HL-60/S4 treated with phorbol 12-myristate 13-acetate at 8.2 ng/mL for 4 days and 3 days (cell line): ENCODE measurements around the gene AJAP1.

Experiments used
- in situ Hi-C: fragments of 300-500 bp; cut with MboI; formaldehyde crosslinking; loops from 2 replicates; pipeline ENCODE4 v1.15.0; 2022; ENCODE audit warnings: low sequenced_read_pairs

The AJAP1 gene

DNA sequence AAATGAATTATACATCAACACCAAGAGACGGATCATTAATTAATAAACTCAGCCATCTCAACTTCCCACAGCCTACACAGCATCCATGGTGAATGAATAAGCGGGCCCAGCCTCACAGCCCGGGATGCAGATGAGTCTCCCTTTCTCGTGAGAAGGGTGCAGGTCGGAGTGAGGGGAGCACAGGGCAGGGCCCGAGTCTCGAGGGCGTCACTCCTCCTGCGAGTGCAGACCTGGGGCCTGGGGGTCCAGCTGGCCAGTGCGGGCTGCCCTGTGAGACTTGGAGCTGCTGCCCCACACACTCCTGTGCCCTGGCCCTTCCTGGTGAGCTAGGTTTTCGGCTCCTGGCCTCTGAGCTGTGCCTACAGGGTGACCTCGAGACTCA is 74.7 kb downstream of the AJAP1 start:
- in situ Hi-C loops = no loop called here

DNA sequence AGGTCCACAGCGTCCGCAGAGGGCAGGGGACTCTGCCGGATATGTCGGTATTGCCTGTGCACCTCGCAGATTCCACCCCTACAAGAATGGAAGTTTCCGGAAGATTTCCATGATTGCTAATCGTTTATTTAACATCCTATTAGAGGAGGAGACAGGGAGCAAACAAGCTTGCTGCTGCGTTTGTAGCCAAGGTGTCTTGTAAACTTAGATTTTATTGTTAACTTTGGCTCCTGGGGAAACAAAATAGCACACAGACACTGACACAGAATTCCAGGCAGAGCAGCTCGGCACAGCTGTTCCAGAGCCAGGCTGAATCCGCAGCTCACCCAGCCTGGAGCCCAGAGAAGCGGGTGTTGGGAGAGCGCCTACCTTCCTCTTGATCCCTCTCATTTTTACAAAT is 75.7 kb downstream of the AJAP1 start:
- in situ Hi-C loops = no loop called here

DNA sequence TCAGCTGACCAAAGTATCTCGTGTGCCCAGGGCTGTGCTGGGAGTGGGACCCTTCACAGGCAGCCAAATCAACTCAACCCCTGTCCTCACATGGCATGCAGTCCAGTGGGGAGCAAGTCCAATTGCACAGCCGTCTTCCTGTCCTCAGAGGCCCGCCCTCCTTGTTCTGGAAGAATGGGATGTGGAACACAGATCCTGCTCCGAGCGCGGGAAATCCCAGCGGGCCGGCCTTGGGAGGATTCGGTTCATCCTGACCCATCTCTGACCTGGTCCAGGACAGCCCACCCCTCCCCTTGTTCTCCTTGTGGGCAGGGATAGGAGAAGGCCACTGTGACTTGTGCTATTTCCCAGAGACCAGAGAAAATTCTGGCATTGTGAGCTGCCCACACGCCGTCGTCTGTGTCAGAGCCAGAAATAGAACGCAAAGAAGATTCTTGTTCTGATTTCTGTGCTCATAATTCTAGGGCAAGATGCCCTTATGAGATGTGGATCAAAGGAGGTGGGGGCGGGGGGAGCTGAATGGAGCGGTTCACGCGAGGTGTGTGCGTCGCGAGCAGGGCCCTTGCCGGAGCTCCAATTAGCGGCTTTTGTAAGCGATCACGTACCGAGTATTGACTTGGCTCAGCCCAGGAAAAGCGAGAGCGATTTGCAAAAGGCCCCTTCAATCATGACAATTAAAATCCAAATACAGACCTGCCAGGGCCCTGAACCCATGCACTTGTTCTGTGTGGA is 79.2 kb downstream of the AJAP1 start:
- in situ Hi-C loops = no loop called here

DNA sequence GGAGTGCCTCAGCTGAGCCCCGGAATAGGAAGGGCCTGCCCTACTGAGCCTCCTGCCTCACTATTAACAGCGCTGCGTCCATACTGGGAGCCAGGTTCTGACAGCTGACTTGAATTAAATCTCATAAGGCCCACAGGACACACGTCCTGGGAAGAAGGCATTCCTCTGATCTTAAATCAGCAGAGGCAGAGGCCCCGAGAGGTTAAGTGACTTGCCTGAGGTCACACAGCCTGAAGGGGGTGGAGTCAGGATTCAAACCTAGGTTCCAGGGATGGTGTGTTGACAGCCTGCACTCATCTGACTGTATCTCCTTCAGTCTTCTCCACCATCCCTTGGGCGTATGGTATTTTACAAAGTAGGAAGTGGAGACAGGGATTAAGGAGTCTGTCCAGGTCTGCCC is 79.8 kb downstream of the AJAP1 start:
- in situ Hi-C loops = no loop called here

DNA sequence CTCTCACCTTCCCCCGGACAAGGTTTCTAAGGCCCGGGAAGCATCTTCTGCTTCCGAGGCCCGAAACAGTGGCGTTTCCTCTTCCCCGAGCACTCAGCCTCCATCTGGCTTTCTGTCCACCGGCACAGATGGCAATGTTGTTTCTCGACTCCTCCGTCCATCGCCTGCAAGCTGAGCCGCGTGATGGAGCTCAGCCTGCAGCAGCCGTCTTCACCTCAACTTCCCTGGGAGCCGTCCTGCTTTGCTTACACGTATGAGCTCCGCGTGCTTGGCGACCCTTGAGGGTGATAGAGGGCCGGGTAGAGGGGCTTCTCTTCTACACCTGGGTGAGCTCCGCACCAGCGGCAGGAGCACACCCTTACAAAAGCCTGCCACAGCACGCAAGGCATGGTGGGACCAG is 80.4 kb downstream of the AJAP1 start:
- in situ Hi-C loops = no loop called here

DNA sequence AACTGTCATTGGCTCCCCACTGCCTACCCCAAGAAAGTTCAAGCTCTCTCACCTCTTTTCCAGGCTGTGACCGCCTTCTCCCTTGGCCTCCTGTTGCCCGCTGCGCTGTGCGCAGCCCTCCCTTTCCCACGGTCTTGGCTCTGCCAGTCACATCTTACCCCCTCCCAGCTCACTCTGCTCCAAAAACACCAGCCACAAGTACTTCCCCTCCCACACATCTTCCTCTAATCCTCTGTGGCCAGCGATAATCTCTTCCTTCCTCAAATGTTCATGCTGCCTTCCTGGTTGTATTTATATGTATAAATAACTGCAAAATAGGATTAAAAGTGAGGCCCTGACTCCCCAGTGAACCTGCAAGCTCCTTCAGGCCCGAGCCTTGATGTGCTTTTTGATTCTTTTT is 81.8 kb downstream of the AJAP1 start:
- in situ Hi-C loops = no loop called here

DNA sequence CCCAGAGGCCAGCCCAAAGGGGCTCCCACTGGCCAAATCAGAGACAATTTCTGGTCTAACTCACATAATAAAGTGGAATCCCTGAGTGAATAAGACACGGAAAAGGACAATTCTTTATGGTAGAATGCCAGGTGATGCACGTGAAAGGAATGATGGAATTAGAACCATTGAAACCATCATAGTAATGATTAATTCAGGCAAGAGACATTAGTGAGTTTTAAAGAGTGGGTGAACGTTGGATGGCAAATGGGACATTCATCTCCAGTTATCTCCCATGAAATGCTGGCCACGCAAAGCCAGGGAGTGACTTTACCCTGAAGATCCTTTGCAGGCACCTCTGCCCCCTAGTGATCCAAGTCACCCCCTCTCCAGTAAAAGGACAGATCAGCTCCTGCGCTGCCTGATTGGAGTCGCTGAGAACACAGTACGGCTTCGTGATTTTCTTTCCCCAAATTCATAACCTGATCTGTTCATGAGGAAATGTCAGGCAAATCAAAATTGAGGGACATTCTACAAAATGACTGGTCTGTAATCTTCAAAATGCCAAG is 87.5 kb downstream of the AJAP1 start:
- in situ Hi-C loops = no loop called here

DNA sequence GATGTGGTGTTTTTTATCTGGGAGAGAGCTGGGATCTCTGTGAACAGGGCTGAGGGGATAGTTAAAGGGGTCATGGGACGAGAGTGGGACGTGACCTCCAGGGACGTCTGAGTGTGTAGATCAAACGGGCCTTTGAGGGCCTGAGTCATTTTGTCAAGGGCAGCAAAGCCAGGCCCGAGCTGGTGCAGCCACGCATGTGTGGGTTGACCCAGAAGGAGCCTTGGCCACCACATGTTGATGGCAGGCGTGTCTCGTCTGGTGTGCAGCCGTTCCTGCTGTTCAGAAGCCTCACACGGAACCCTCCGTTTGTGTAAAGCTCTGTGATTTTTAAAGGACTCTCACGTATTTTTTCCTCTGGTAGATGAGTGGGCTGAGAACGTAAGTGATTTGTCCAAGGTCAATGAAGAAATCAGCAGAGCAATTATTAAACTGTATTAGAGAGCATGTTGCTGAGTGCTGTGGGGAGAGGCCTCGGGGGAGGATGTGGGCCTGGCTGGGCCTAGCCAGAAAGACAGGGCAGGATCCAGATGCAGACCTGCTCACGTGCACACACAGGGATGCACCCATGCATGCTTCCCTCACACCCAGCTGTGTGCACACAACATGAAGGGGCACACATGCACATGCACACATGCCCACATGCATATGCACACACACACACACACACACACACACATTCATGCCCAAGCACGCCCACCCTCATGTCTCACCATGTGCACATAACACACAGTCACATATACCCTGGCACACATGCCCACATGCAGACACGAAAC is 89.8 kb downstream of the AJAP1 start:
- in situ Hi-C loops = no loop called here

DNA sequence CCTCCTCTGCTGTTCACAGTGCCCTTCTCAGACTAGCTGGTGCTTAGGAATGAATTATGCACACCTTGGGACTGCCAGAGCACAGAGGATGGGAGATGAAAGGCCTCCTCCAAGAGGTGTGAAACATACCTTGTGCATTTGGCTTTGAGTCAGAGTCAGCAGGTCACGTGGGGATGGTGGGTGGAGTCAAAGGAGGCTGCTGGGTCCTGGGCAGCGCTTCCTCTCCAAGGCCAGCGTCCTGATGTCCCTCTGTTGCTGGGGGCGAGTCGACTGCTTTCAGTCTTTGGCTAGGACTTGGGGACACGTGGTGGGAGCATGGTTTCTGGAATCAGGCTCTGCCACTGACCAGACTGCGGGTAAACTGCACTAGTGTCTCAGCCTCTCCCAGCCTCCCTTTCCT is 91.2 kb downstream of the AJAP1 start:
- in situ Hi-C loops = no loop called here

DNA sequence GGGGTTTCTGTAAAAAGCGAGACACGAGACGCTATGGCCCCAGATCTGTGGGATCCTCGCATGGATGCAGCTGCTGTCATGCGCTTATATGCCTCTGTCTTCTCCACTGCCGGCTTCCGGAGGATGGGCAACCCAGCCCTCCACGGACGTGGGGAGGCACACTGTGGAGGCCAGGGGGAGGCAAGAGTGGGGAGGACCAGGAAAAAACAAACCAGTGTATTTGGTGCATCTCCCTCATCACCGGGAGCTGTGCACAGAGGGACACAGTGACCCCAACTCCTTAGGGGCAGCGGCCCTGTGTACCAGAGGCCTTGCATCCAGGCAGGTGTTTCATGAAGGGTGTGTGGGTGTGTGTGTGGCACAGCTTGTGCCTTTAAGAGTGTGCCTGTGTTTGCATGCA is 95.0 kb downstream of the AJAP1 start:
- in situ Hi-C loops = no loop called here

DNA sequence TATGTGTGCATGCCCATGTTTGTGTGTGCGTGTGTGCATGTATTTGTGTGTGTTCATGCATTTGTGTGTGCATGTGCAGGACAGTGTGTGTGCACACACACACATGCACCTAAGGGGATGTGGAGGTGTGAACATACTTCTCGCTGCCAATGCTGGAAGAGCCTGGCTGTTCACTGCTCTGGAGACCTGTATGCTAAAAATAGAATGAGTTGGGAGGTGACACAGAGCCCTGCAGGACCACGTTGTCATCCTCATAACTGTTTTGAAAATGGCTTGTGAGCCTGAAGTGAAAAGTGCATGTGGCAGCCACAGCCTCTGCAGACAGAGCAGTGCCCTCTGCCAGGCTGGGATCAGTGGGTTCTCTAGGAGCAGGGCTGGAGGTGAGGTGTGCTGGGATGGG is 95.8 kb downstream of the AJAP1 start:
- in situ Hi-C loops = no loop called here

DNA sequence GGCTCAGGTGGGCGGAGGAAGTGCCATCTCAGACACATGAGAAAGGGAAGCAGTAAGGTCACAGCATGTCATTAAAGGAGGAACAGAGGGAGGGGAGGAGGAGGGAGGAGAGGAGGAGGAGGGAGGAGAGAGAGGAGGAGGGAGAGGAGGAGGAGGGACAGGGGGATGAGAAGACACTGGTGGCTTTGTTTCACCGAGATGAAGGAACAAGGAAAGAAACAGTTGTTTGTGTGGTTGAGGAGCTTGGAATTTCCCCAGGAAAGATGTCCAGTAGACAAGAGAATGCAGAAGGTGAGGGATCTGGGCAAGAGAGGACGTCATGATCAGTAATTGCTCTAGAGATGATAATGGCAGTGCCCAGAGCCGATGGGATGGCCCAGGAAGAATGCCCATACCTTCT is 97.7 kb downstream of the AJAP1 start:
- in situ Hi-C loops = no loop called here

DNA sequence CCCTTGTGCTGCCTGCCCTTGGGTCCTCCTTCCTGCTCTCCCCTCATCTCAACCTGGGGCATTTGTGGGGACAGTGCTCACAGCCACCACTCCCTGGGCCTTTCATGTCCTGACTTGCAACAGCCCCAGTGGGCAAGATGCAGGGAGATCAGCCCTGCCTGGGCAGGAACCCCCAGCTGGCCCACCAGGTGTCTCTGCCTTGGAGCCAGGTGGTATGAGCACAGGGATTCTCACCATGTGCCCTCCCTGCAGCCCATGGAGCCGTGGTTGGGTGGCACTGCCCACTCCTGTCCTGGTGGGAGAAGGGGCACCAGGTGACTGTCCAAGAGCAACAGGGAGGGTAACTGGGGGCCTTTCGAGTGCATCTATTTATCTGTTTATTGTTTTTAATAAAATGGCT is 100.4 kb downstream of the AJAP1 start:
- in situ Hi-C loops = no loop called here

DNA sequence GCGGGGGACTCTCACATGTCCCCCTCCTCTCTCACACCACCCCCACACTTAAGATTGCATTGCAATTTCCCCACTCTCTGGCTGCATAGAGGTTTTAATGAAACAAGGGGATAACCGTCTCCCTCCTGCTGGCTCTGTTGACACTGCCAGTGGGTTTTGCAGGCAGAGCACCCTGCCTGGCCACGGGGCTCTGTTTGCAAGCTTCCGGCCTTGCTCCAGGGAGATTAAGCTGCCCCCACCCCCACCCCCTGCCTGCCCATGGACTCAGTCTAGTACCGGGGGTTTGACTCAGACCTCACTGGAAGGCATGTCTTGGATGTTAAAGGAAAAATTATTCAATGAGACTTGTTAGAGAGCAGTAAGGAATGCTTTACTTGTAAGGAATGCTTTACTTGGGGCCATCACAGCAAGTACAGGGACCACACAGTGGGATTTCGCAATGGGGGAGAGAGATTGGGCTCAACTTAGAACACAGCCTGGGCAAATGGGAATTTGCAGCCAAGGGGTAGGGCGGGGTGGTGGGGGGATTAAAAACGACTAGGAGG is 101.0 kb downstream of the AJAP1 start:
- in situ Hi-C loops = no loop called here

DNA sequence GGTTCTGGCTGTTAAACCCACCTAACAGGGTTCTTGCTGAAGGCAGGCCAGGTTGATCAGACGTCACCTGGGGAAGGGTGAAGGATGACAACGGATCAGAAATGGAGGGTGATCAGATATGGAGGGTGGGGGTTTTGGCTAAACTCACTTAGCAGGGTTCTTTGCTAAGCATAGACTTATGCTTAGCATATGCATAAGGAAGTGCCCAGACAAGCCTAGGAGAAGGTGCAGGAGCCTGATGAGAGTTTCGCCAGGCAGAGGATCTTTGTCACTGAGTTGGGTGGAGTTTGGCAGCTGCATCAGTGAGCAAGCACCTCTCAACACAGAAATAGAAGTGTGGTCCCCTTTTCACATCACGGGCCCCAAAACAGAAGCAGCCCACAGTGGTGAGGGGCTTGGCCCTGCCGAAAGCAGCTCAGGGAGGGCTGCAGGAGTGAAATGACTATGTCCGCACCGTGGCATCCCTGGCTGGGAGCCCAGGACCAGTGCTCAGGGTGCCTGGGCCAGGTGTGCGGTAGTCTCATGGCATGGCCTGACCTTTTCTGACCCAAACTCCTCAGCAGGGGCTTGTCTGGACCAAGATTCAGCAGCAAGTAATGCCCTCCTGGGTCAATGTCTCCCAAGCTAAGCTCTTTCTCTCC is 101.6 kb downstream of the AJAP1 start:
- in situ Hi-C loops = no loop called here

DNA sequence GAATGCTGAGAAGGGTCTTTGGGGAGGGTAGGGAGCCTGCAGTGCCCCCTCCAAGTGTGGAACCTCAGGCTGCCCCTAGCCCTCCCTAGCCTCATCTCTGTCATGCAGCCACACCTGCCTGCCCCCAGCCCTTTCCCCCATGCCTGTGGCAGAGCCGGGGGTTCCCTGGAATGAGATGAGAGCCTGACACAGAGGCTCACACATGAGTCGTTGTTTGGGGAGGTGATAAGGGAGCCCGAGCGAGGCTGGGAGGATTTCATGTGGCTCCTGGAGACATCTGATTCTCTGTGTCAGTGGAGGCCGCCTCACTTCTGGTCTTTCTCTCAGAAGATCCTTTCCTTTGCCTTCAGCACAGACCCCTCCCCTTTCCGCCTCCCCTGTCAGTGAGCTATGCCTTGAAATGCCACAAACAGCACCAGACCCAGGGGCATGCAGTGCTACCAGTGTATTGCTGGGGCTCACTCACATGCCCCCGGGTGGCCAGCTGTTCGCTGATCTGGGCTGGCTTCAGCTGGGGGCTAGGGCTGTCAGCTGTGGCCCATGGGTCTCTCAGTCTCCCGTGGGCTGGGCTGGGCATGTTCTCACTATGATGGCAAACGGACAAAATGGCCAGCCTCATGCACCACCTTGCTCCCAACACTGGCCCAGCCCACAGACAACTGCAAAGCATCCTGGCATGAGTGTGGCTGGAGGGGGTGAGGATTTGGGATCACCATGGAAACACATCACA is 102.6 kb downstream of the AJAP1 start:
- in situ Hi-C loops = no loop called here

DNA sequence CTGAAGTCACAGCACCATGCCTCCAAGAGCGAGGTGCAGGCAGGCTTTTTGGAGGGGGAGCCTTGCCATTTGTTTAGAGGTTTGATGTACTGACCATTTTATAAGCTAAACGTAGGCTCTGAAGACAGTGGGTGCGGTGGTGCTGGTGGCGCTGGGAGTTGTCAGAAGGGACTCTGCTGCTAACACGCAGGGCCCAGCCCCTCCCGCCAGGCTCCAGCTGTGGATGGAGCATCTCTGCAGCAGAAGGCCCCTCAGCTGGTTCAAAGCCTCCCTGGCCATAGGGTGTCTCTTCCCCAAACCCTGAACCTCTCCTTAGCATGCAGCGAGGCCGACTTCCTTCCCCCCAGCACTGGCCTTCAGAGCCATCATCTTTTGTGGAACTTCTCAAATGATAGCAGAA is 105.3 kb downstream of the AJAP1 start:
- in situ Hi-C loops = no loop called here

DNA sequence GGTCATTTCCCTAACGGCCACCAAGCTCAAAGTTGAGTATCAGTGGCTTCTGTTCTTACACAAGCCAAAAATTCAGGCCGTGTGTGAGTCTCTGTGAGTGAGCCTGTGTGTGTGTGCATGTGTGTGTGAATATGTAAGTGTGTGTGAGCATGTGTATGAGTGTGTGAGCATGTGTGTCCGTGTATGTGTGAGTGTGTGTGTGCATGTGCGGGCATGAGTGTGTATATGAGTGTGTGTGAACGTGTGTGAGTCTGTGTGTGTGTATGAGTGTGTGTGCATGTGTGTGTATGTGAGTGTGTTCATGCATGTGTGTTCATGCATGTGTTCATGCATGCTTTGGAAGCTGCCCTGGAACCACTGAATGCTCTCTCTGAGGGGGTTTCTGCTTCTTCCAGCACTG is 105.7 kb downstream of the AJAP1 start:
- in situ Hi-C loops = no loop called here

DNA sequence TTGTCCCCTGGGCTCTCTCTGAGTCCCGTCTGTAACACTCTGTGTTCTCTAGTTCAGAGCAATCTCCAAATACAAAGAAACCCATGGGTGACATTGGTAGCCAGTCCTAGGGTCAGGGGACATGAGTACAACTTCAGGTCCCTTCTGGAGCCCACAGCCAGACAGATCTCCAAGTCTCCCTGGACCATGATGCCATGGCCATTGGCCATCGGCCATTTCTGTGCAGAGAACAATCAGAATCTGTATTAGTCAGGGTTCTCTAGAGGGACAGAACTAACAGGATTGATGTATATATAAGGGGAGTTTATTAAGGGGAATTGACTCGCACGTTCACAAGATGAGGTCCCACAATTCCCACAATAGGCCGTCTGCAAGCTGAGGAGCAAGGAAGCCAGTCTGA is 106.9 kb downstream of the AJAP1 start:
- in situ Hi-C loops = no loop called here

DNA sequence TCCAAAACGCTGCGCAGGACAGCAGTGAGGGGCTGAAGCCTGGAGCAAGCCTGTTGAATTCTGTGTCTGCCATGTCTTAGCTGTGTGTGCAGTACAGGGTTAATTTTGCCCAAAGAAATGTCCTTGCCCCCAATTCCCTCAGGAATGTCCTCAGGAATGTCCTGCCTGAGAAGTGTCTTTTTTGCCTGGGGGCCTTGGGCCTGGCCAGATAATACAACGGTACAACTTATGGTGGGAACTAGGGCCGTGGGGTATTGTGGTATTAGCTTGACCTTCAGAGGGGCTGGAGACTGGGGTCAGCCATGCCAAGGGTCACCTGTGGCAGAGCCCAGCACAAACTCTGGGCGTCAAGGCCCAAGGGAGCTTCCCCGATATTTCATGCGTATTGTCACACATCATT is 107.7 kb downstream of the AJAP1 start:
- in situ Hi-C loops = no loop called here

DNA sequence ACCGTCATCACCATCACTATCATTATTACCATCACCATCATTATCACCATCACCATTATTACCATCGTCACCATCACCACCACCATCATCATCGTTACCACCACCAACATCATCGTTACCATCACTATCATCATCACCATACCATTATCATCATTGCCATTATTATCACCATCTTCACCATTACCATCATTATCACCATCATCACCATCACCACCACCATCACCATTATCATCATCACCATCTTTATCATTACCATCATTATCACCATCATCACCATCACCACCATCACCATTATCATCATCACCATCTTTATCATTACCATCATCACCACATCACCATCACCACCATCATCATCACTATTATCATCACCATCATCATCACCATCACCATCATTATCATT is 112.9 kb downstream of the AJAP1 start:
- in situ Hi-C loops = no loop called here
